ENCODE results near the gene PHF21B. TPM values are rescaled to one million over a fixed set of nuclear protein-coding genes. Genes with fewer than 3 reads are reported as not detected.

The PHF21B gene
- total and polyA plus RNA-seq, 2 donors (not counting 3 experiments of a cell fraction or from before 2014, with no cell fraction given): not detected

GRCh38 chr22:45000330-45000729 is 9.5 kb downstream of the PHF21B start:
- ChIA-PET POLR2A (no interaction called here), CTCF (no interaction called here)
- intact Hi-C loops (cut with micrococcal nuclease): no loop called here
- DNase-seq (ENCODE audit: low read depth, low spot score) (no peak), FAIRE-seq (no peak)
- peaks cover 4 to 8% of the 10 kb centered on the region in 2 experiments for H3K27me3 ChIP-seq (ENCODE audit: control insufficient read depth in 2 of 2, insufficient read depth in 2 of 2, low read length in 2 of 2)
- no peaks in the 10 kb centered on the region for H3K36me3 ChIP-seq (ENCODE audit: control insufficient read depth in 2 of 2, extremely low read depth in 1 of 2, insufficient read depth in 2 of 2, low read length in 2 of 2)
- no peaks in the 10 kb centered on the region for H3K4me1 ChIP-seq (ENCODE audit: control insufficient read depth, extremely low read depth, insufficient read depth, low read length)
- H3K9me1 ChIP-seq (replicated peaks; ENCODE audit: control insufficient read depth, extremely low read depth, insufficient read depth, low read length): no peaks in the 10 kb centered on the region
- BruUV-seq (replicated peaks): no TSS peak
- TF ChIP-seq POLR2AphosphoS5 (IDR thresholded peaks at IDR 0.05; ENCODE audit: insufficient read depth, low read depth, low read length) (no peak), CTCF (IDR thresholded peaks at IDR 0.05; ENCODE audit: extremely low read depth in 1 of 2, insufficient read depth in 1 of 2, low read depth in 1 of 2, low read length in 2 of 2) (no peak), POLR2A (IDR thresholded peaks at IDR 0.05; ENCODE audit: low read depth, low read length) (no peak), MAX (IDR thresholded peaks at IDR 0.05; ENCODE audit: insufficient read depth, insufficient read length) (no peak), EZH2 (IDR thresholded peaks at IDR 0.05; ENCODE audit: borderline replicate concordance, low read depth, low read length, severe bottlenecking) (no peak), FOS (IDR thresholded peaks at IDR 0.05; ENCODE audit: borderline replicate concordance, insufficient read depth, low read length) (no peak), GATA2 (IDR thresholded peaks at IDR 0.05; ENCODE audit: insufficient read depth, insufficient read length, low read depth, low read length) (no peak), JUN (IDR thresholded peaks at IDR 0.05; ENCODE audit: borderline replicate concordance, insufficient read depth, insufficient read length, low read depth) (no peak), MYC (IDR thresholded peaks at IDR 0.05; ENCODE audit: low read depth, low read length) (no peak)
- H3K9me3 ChIP-seq (replicated peaks; ENCODE audit: control insufficient read depth, insufficient read depth, low read length): no peaks in the 10 kb centered on the region
- H3K4me2 ChIP-seq (ENCODE audit: insufficient read depth, low read length): no peak overlapping the region
- no peak overlapping the region for H3K27ac ChIP-seq (ENCODE audit: insufficient read depth, low read depth, low read length)
- no peak overlapping the region for H3K9ac ChIP-seq (replicated peaks; ENCODE audit: extremely low read depth, insufficient read depth, low read length)
- dilution Hi-C loops (cut with MboI; ENCODE audit: extremely low pct_ligation_motif_present, low sequenced_read_pairs): no loop called here
- no peaks in the 10 kb centered on the region for H4K20me1 ChIP-seq (replicated peaks; ENCODE audit: control insufficient read depth, extremely low read depth, insufficient read depth, low read length)
- H2AFZ ChIP-seq (ENCODE audit: low read depth, low read length): no peak overlapping the region
- H3K79me2 ChIP-seq (ENCODE audit: control insufficient read depth, insufficient read depth, low read length): no peaks in the 10 kb centered on the region
- H3K4me3 ChIP-seq (replicated peaks in 1 of 3; ENCODE audit: insufficient read depth in 1 of 3, low read depth in 1 of 3, low read length in 3 of 3): no peak overlapping the region
